ENCODE results near the gene NTF3.

DNA sequence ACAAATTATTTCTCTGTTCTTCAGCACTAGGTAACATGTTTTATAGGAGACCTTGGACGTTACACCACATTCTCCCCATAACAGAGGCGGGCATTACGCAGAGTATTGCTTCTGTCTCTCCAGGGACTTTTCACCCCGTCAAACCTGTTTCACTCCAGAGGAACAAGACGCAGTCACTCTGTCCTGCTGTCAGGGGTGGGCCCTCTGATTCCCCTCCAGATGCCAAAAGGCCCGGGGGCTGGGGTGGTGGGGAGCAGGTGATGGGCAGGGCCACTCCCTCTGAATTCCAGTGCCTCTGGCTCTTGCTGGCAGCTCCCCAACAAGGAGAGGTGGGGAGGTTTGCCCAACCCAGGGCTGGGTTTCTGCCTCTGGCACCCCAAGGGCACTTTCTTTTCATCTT is 71.9 kb downstream of the NTF3 start:
- TF ChIP-seq, protein P1, sequence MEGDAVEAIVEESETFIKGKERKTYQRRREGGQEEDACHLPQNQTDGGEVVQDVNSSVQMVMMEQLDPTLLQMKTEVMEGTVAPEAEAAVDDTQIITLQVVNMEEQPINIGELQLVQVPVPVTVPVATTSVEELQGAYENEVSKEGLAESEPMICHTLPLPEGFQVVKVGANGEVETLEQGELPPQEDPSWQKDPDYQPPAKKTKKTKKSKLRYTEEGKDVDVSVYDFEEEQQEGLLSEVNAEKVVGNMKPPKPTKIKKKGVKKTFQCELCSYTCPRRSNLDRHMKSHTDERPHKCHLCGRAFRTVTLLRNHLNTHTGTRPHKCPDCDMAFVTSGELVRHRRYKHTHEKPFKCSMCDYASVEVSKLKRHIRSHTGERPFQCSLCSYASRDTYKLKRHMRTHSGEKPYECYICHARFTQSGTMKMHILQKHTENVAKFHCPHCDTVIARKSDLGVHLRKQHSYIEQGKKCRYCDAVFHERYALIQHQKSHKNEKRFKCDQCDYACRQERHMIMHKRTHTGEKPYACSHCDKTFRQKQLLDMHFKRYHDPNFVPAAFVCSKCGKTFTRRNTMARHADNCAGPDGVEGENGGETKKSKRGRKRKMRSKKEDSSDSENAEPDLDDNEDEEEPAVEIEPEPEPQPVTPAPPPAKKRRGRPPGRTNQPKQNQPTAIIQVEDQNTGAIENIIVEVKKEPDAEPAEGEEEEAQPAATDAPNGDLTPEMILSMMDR (IDR thresholded peaks at IDR 0.05; ENCODE audit: low read depth, low read length, poor library complexity, severe bottlenecking) = no peak
- no peak for TF ChIP-seq EZH2phosphoT487 (IDR thresholded peaks at IDR 0.05; ENCODE audit: borderline replicate concordance, low read length)
